Pancreas (tissue), 10 donors: ENCODE results near the gene BFSP1. TPM values are rescaled to one million over a fixed set of nuclear protein-coding genes. Genes with fewer than 3 reads are reported as not detected.

Source experiments
- ATAC-seq, 4 donors: fragments of 200-7000 bp; cut with Tn5 transposase; one replicate each; pipeline versions ENCODE4 v1.8.0 to v1.9.1; 2020; ENCODE audit warnings: mild to moderate bottlenecking in 4 of 4, moderate library complexity in 4 of 4
- DNase-seq, 6 donors: peaks; one replicate each; pipeline ENCODE4 v3.0.0-alpha.2; 2020
- FAIRE-seq: peaks from 2 replicates; lab custom pipeline; 2012; peaks lifted over from hg19 to GRCh38; lab: Jason Lieb, UNC
- H3K27ac ChIP-seq, 4 donors: fragments of 200-600 bp; sonication (generic); 1 replicate in 3 of 4; 2 replicates in 1 of 4; pipeline versions ENCODE4 v1.5.0 to v1.8.0; 2020
- H3K27me3 ChIP-seq, 4 donors: fragments of 200-600 bp; one replicate each; pipeline ENCODE4 v1.8.0; 2021
- H3K36me3 ChIP-seq, 3 donors: fragments of 200-600 bp; sonication (generic) in 1 of 3; one replicate each; pipeline versions ENCODE4 v1.5.0 to v1.8.0; 2020 to 2021
- H3K4me1 ChIP-seq, 3 donors: fragments of 200-600 bp; one replicate each; pipeline ENCODE4 v1.8.0; 2021
- H3K4me3 ChIP-seq, 4 donors: fragments of 200-600 bp; sonication (generic) in 2 of 4; one replicate each; pipeline versions ENCODE4 v1.5.0 to v1.8.0; 2020 to 2021
- H3K9me3 ChIP-seq, 4 donors: fragments of 200-600 bp; one replicate each; pipeline ENCODE4 v1.8.0; 2021
- WGBS, 2 donors: extraction: QIAGEN DNeasy Blood & Tissue Kit; methylation state at CpG; one replicate each; pipeline ENCODE4 v1.1.7; 2013; 5-methylcytosine and 5-hydroxymethylcytosine counted together
- intact Hi-C, 3 donors: fragments of 100-400 bp; cut with DNase I; formaldehyde crosslinking; loops; one replicate each; pipeline versions ENCODE4 v1.11.1 to v1.14.2; 2022
- polyA plus RNA-seq, 2 donors: library from polyadenylated mRNA; stranded (reverse); fragments of 200-250 nt; gene quantifications; one replicate each; pipeline ENCODE4 v1.2.3, GENCODE V29; 2013
- total RNA-seq, 6 donors: library from RNA; stranded (reverse); fragmentation: NEBNext Ultra II Directional in 4 of 6; extraction: Animal tissue kit (Norgen Biotek cat#: 25700) in 4 of 6; gene quantifications; one replicate each; pipeline versions ENCODE4 v1.2.1 to v1.2.4, GENCODE V29; 2021 to 2023
- TF ChIP-seq, protein P1 (sequence below), 4 donors: fragments of 200-600 bp; sonication (generic) in 3 of 4; IDR thresholded peaks; one replicate each; pipeline versions ENCODE4 v1.5.0 to v1.8.0; 2021; ENCODE audit warnings: antibody characterized with exemption in 4 of 4
- donor health status: healthy with polysubstance abuse.
- donor health status: DM: no; HTN: no; CAD: no; lungs with moderate emphysema.
- donor health status: DM: no; HTN: no; CAD: no.
- donor health status: control.
- donor health status: control.
- donor health status: Bipolar disorder and iron deficiency.
- donor health status: DM: yes; HTN: yes; CAD: no.
- donor health status: DM: no; HTN: no; CAD: no.
- donor health status: DM: no; HTN: no; CAD: no.
- donor health status: DM: yes; HTN: yes; CAD: no.

BFSP1 gene
- total and polyA plus RNA-seq, 8 donors = 0.81 to 2.0 (median 1.4) TPM

DNA sequence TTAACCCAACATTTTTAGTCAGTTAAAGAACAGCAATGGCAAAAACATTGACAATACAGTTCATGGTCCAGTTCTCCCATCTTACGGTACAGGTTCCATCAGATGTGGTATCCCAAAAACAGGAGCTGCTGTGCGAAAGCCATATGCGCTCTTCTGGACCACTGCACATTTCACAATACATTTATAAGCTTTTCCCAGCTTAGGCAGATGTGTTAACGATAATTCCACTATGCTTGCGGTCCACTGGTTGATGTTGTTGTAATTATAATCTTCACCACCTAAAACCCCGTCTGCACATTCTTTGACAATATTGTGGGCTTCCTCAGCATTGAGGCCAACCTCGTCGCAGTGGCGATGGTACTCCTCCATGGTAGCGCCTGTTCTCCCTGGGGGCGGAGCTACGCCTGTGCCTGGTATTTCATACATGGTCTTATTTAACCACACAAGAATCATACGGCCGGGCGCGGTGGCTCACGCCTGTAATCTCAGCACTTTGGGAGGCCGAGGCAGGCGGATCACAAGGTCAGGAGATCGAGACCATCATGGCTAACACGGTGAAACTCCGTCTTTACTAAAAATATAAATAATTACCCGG lies 52.0 kb downstream of the BFSP1 start:
- ATAC-seq (no peak), DNase-seq (no peak), FAIRE-seq (no peak)
- intact Hi-C loops = no loop called here
- TF ChIP-seq, protein P1, sequence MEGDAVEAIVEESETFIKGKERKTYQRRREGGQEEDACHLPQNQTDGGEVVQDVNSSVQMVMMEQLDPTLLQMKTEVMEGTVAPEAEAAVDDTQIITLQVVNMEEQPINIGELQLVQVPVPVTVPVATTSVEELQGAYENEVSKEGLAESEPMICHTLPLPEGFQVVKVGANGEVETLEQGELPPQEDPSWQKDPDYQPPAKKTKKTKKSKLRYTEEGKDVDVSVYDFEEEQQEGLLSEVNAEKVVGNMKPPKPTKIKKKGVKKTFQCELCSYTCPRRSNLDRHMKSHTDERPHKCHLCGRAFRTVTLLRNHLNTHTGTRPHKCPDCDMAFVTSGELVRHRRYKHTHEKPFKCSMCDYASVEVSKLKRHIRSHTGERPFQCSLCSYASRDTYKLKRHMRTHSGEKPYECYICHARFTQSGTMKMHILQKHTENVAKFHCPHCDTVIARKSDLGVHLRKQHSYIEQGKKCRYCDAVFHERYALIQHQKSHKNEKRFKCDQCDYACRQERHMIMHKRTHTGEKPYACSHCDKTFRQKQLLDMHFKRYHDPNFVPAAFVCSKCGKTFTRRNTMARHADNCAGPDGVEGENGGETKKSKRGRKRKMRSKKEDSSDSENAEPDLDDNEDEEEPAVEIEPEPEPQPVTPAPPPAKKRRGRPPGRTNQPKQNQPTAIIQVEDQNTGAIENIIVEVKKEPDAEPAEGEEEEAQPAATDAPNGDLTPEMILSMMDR (IDR thresholded peaks at IDR 0.05) = no peak
- Histone ChIP-seq H3K4me3 (no peak overlapping the region), H3K27me3 (no peaks in the 10 kb centered on the region), H3K9me3 (no peaks in the 10 kb centered on the region), H3K4me1 (no peaks in the 10 kb centered on the region), H3K36me3 (no peaks in the 10 kb centered on the region), H3K27ac (no peak overlapping the region)
- WGBS, 2 donors = 90 to 95% methylated on average over 23 of the region's 23 CpGs

- TF ChIP-seq, protein P1 (IDR thresholded peaks at IDR 0.05) = no peak
- WGBS, 2 donors = 76 to 85% methylated on average over 6 of the region's 6 CpGs
- H3K4me1 ChIP-seq = no peaks in the 10 kb centered on the region
- H3K9me3 ChIP-seq = no peaks in the 10 kb centered on the region
- no peak for DNase-seq
- ATAC-seq = no peak
- no peak for FAIRE-seq
- H3K4me3 ChIP-seq = no peak overlapping the region
- H3K27ac ChIP-seq = no peak overlapping the region
- intact Hi-C loops = no loop called here
- no peaks in the 10 kb centered on the region for H3K36me3 ChIP-seq
- H3K27me3 ChIP-seq = no peaks in the 10 kb centered on the region
Observed at GRCh38 chr20:17473659-17474058, 57.5 kb downstream of the BFSP1 start.

GRCh38 chr20:17471606-17472187 lies 59.5 kb downstream of the BFSP1 start:
- no peaks in the 10 kb centered on the region for H3K27me3 ChIP-seq
- no peak overlapping the region for H3K27ac ChIP-seq
- no peak for ATAC-seq
- FAIRE-seq = no peak
- WGBS, 2 donors = 73 to 80% methylated on average over 10 of the region's 10 CpGs
- no peak overlapping the region for H3K4me3 ChIP-seq
- H3K9me3 ChIP-seq = no peaks in the 10 kb centered on the region
- TF ChIP-seq, protein P1 (IDR thresholded peaks at IDR 0.05) = no peak
- intact Hi-C loops = no loop called here
- H3K4me1 ChIP-seq = no peaks in the 10 kb centered on the region
- no peak for DNase-seq
- no peaks in the 10 kb centered on the region for H3K36me3 ChIP-seq

DNA sequence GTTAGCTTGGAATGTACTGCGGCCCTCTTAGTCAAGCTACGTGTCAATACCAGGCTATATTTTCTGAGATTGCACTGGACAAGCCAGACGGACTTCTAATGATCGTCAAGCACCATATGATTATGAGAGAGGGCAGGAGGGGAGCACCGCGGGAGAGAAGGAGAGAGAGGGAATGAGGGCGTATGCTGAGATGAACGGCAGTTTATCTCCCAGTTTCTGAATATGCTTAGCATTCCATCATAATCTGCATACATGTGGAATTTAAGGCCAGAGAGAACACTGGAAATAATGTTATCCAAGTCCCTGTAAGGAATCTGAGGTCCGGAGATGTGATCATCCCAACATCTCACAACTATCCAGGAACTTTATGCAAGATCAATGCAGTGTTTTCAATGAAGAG lies 60.2 kb downstream of the BFSP1 start:
- Histone ChIP-seq H3K4me3 (no peak overlapping the region), H3K27ac (no peak overlapping the region), H3K36me3 (no peaks in the 10 kb centered on the region), H3K27me3 (no peaks in the 10 kb centered on the region), H3K4me1 (no peaks in the 10 kb centered on the region), H3K9me3 (no peaks in the 10 kb centered on the region)
- ATAC-seq (no peak), DNase-seq (no peak), FAIRE-seq (no peak)
- intact Hi-C loops = no loop called here
- TF ChIP-seq, protein P1 (IDR thresholded peaks at IDR 0.05) = no peak
- 81 to 90% methylated on average over 9 of the region's 9 CpGs for WGBS, 2 donors

DNA sequence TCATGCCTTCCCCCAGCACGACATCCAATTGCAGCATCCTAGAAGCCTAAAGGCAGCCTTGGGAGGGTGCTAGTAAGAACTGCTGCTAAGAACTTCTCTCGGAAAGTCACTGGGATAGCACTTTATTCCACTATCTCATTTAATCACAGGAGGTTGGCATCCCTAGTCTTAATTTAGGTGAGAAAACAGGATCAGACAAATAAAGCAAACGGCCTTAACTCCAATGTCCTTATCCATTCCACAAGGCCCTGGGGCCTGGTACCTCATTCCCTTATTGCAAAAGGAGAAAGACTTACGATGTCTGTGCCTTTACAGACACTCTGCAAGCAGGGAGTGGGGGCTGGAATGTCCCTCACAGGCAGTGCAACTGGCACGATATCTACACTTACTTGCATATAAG lies 60.7 kb downstream of the BFSP1 start:
- H3K4me1 ChIP-seq = no peaks in the 10 kb centered on the region
- no peaks in the 10 kb centered on the region for H3K27me3 ChIP-seq
- H3K9me3 ChIP-seq = no peaks in the 10 kb centered on the region
- DNase-seq (no peak), FAIRE-seq (no peak), ATAC-seq (no peak)
- 80 to 85% methylated on average over 5 of the region's 5 CpGs for WGBS, 2 donors
- intact Hi-C loops = no loop called here
- H3K4me3 ChIP-seq = no peak overlapping the region
- TF ChIP-seq, protein P1 (IDR thresholded peaks at IDR 0.05) = no peak
- no peaks in the 10 kb centered on the region for H3K36me3 ChIP-seq
- no peak overlapping the region for H3K27ac ChIP-seq
